Activated CD4-positive, CD25-positive, alpha-beta regulatory T cell treated with anti-CD3 and anti-CD28 coated beads, Interleukin-2, amount 50 U/mL, for 16 hours (primary cell): ENCODE results near the gene CLTC.
A peak's percentile ranks its signal among the peaks of the same experiment; 100 is the strongest.

Experiments
- DNase-seq: peaks from one replicate; pipeline ENCODE4 v3.0.0-alpha.2; 2020; ENCODE audit warnings: low read depth, low spot score

The CLTC gene

DNA sequence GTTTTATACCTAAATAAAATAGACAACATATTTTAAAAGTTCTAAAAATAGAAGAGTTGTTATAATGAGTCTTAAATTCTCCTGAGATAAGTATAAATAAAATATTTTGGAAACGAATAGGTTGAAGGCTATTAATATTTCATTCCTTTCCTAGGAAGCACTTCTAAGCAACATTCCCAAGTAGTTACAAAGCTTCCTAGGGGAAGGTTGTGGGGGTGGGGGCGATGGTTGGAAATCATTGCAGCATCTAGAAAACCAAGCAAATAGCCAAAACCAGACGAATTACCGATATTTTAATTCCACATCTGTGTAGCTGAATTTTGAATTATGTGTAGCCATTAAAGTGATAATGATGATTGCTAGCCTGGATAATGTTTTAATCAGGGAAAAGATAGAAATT is 60.6 kb downstream of the CLTC start:
- no peak for DNase-seq

DNA sequence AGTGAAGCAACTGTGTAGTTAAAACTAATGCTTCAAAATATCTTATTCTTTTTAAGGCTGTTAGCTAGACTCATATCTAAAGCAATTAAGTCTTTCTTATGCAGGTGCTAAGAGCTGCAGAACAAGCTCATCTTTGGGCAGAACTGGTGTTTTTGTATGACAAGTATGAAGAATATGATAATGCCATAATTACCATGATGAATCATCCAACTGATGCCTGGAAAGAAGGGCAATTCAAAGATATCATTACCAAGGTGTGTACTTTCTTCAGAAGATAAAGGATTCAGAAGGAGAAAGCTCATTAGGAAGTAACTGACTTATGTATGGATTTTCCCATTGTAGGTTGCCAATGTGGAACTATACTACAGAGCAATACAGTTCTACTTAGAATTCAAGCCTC is 63.6 kb downstream of the CLTC start:
- no peak for DNase-seq

DNA sequence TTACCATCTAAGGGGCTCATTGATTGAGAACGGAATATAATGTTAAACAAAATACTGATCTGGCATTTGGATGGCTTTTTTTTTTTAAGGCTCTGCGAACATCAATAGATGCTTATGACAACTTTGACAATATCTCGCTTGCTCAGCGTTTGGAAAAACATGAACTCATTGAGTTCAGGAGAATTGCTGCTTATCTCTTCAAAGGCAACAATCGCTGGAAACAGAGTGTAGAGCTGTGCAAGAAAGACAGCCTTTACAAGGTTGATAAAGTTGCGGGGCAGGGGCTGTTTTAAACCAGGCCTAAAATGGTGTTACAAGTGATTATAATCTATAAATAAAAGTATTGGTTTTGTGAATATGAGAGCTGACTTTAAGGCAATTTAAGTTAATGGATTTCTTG is 65.3 kb downstream of the CLTC start:
- no peak for DNase-seq

DNA sequence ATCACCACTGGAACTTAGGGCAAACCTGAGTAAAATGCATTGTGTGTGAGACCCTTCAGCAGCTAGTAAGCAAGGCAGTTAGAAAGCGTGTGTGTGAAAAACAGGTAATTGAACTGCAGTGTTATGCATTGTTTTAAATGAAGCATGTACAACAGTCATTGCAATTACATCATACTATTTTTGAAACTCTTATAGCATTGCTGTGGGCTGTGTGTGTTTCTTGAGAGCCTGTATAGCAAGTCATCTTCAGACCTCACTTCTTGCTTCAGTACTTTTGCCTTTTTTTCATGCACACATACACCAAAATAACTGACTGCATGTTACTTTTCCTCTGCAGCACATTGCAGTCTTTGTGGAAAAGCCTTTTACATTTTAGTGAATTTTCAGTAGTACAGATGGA is 68.3 kb downstream of the CLTC start:
- DNase-seq: no peak

DNA sequence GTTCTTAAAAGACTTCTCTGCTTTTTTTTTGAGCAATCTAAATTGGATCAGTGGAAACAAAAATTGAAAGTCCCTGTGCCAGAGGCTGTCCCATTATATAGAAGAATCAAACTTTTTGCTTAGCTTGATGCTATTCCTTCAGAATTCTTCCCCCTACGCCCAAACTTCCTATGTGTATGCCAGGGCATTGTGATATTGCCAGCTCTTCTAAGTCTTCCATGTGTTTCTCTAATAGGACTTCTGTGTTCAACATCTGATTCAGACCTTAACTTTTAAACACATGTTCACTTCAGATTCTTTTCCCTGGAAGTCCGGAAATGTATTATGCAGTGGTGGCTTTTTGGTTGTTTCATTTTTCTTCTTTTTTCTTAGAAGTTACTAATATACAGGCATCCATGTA is 68.8 kb downstream of the CLTC start:
- DNase-seq: no peak

DNA sequence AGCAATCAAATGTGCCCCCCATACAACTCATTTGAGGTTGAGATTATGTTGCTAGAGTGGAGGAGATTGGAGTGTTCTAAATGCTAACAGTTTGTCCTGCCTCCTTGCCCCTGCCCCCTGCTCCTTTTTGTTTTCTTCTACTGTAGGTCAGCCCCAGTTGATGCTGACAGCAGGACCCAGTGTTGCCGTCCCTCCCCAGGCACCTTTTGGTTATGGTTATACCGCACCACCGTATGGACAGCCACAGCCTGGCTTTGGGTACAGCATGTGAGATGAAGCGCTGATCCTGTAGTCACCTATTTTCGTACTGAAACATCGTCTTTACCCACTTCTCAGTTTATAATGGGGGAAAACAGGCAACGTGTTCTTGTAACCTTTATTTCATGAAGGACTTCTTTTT is 73.9 kb downstream of the CLTC start:
- no peak for DNase-seq

DNA sequence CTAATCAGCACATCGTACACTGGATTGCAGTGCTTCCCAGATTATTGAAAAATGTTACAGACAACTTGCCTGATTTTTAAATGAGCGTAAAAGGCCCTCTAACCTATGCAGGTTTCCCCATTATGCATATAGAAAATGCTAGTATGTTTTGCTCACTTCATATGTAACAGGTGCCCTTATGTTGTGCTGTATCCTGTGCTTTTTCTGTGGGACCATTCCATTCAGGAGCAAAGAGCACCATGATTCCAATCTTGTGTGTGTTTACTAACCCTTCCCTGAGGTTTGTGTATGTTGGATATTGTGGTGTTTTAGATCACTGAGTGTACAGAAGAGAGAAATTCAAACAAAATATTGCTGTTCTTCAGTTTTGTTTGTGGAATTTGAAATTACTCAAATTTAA is 74.6 kb downstream of the CLTC start:
- no peak for DNase-seq

DNA sequence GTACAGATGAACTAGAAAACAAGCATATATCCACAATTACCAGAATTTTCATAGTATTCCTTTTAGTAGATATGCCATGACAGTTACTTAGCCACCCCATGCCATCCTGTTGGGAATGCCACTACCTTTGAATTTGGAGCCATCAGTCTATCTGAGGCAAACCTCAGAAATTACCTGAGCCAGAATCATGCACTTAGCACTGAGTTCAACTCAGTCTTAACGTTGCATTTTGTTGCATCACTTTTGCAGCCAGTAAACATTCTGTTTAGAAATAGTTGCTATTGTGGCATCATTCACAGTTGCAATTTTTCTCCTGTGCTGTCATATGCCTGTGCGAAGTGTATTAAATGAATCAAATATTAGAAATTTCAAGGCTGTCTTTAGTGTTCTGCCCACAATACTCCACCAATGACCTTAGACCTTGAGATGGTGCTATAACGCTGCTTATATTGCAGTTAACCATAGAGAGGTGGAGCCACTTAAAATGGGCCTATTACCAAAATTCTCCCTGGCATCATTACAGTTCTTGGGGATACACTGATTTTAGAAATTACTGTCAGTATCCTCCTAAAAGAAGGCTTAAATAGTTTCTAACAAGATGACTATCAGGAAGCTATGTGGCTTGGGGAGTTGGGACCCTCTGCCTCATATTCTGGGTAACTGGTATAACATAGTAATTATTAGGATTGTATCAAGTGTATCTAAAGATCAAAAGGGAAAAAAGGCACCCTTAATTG is 76.4 kb downstream of the CLTC start:
- DNase-seq: no peak

DNA sequence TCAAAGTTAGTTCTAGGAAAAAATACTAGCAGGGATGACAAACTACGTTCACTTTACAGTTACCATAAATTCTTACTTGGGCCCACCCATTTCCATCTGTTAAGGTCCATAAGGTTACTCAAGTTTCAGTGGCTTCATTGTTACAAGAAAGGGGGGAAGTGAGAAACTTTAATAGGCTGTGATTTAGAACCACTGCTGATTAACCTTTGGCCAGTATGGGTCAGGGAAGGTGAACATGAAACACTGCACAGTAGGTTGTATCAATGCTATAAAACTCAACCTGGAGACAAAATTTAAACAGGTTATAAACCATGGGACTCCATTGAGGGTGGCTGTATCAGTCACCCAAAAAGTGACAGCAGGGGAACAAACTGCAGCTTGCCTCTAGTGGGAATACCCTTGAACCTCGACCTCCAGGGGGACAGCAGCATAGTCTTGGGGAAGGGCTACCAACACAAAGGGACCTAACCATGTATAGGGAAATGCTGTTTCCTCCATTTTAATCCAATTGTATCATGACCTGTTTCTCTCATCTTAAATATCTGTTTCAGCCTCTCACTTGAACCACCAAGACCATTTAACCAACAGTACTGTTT is 77.1 kb downstream of the CLTC start:
- no peak for DNase-seq

DNA sequence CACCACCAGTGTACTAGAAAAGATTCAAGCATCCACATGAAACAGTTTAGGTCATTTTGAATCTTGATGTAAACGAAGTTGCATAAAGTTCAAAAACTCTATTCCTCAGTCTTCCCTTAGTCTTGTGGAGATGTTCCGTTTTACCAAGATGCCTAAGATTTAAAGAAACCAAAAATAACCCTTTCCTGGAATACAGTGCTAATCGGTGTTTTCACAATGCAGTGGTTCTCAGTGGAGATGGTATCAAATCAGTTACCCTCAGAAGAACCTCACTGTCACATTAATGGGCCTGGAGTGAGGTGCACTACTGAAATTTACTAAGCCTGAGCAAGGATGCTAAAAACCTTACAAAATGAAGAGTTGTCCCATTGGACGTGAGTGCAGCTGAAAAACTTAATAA is 78.4 kb downstream of the CLTC start:
- DNase-seq: no peak

DNA sequence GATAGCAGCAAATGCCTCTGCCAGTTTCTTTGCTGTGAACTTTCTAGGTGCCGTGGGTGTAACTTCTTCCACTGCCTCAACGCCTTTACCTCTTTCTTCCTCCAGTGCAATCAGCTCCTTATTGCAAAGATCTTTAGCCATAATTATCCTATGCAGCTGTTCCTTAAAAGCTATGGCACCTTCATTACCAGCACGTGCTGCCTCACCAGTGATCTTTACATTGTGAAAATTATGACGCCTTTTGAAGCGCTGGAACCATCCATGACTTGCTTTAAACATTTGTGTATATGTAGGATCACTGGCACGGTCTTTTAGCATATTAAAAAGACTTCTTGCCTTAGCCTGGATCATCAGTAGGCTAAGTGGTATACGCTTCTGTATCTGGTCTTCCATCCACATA is 79.5 kb downstream of the CLTC start:
- no peak for DNase-seq

DNA sequence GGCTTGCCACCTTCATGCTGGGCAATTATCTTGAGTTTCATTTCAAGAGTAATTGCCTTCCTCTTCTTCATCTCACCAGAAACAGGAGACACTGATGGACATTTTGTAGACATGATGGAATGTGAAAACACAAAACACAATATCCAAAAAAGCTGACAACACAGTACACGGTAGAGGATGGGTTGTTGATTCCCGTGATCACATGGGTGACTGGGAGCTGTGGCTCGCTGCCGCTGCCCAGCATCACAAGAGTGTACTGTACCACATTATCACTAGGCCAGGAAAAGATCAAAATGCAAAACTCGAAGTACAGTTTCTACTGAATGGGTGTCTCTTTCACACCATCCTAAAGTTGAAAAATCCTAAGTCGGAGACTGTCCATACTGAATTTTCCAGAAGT is 80.1 kb downstream of the CLTC start:
- no peak for DNase-seq

DNA sequence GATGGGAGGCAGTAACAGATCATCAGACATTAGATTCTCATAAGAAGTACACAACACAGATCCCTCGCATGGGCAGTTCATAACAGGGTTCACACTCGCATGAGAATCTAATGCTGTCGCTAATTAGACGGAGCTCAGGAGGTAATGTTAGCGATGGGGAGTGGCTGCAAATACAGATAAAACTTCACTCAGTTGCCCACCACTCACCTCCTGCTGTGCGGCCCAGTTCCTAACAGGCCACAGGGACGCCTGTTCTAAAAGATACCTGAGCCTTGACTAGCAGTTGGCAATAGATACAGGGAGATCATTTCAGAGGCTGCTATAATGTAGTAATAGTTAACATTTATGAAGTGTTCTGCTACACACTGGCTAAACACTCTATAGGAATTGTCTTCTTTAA is 82.6 kb downstream of the CLTC start:
- DNase-seq: no peak

DNA sequence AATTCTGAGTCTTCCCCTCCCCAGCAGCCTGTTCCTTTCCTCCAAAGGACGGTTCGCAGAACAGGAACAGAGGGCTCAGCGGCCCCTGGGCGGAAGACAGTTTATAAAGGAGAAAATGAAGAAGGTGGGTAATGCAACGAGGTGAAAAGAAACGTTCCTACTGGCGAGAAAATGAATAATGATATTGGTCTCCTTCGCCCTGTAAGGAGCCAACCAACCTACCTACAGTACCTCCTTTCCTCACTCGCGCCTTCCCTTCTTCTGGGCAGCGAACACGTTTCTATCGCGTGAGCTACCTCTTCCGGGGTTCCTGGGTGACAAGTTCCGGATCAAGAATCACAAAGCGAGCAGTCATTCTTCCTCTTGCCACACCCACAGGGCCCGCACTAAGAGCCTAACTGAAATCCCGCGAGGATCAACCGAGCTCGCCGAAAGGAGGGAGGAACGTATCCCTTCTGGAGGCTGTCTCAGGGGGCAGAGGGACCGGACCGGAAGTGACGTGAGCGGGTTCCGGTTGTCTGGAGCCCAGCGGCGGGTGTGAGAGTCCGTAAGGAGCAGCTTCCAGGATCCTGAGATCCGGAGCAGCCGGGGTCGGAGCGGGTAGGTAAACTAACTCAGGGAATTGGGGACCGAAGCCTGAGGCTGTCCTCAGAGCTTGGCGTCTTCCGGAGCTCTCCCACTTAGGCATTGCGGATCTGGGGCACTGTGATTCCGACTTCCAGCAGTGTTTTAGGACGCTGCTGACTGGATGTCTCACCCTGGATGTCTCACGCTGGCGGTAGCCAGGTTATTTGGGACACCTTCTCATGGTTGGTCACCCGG is 87.7 kb downstream of the CLTC start, which contains the start of the genes PTRH2 and VMP1:
Gene PTRH2 (minus strand): TSS at position 282 of the 822 bp plus-strand sequence. CDS start 9,452 bp downstream, outside the sequence.
Gene VMP1 (plus strand): TSS at position 506 of the 822 bp plus-strand sequence. CDS start 23,793 bp downstream, outside the sequence.
- peak; percentile 84 for DNase-seq

DNA sequence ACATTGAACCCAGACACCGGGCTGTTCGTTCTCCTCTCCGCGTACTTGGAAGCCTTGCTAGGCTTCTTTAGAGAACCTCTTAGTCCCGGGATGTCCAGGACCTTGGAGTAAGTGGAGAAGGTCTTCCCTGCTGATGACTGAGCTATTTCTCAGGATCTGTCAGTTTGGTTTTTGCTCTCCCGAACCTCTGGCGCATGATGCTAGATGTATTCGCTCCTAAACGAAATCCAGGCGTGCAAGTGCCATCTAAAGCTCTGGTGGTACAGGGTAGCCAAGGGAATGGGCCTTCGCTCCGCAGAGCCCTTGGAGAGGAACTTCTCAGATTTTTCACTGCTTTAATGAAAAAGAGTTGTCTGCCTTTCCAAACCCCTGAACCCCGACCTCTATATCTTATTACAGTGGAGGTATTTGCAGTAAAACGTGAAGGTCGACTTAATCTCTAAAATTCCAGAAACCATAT is 88.3 kb downstream of the CLTC start:
- no peak for DNase-seq

DNA sequence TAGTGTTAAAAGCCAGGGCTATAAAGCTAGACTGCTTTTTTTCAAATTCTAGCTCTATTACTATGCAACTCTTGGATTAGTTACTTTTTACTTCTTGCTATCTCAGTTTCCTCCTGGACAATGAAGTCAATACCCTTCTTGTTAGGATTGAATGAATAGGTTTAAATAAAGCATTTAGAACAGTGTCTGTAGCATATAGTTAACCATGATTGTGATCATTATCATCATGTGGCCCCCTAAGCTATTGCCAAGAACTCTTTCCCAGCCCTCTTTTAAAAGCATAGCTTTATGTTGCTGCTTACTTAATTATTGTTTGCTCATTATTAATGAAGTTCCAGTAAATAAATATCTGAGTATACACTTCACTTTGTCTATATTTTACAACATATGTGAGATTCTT is 92.2 kb downstream of the CLTC start:
- no peak for DNase-seq

DNA sequence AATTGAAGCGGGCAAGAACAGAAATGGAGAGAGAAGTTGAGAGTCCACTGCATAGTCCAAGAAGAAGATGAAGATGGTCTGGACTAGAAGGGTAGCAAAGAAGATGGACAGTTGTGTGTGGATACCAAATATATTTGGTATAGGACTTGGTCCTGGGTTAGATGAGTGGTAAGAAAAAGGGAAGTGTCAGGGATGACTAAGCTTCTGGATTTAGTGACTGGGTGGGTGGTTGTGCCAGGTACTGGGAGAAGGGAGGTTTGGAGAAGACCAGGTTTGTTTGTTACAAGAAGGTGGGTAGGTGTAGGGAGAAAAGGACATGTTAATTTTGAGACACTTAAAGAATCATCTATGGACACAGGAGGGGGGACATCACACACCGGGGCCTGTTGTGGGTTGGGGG is 93.2 kb downstream of the CLTC start:
- DNase-seq: no peak

DNA sequence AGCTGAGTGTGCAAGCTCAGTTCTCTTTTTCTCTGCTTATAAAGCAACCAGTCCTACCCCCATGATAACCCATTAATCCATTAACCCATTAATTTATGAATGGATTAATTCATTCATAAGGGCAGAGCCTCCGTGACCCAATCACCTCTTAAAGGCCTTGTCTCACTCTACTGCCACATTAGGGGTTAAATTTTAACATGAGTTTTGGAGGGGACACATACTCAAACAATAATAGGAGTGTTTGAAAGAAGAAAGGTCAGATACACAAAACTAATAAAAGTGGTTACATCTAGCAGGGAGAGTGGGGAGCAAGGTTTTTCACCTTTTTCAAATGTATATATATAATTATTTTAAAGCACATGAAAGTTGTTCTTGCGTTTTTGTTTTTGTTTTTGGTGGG is 94.6 kb downstream of the CLTC start:
- DNase-seq: no peak

DNA sequence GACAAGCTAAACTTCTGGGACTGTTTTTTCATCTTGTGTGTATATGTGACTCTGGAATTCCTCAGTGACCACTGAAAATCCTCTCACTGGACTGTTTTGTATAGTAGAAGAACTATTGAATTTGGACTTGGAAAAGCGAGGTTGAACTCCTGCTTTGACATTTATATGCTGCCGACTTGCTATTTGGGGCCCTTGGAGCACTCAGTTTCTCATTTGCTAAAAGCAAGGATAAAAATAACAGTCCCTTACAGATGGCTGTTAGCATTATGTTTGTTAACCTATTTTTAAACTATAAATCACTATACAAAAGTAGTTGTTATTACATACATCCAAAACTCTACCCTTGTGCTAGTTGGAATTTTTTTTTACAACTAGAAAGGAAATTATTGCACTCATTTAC is 96.7 kb downstream of the CLTC start:
- no peak for DNase-seq

DNA sequence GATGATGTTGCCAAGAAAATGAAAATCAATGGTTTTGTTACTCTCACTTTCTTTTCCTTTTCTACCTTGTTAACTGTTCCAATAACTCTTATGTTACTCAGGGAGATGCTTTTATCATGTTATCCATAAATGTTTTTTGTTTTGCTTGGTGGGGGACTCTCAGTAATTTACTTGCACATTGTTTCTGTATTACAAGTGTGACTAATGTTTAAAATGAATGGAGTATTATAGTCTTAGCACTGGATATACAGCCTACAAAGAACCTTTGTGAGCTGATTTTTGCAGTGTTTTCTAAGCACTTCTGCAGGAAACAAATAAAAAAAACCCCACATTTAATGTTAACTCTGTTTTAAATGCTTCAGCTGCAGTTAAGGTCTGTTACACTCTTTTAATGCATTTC is 99.8 kb downstream of the CLTC start:
- no peak for DNase-seq

DNA sequence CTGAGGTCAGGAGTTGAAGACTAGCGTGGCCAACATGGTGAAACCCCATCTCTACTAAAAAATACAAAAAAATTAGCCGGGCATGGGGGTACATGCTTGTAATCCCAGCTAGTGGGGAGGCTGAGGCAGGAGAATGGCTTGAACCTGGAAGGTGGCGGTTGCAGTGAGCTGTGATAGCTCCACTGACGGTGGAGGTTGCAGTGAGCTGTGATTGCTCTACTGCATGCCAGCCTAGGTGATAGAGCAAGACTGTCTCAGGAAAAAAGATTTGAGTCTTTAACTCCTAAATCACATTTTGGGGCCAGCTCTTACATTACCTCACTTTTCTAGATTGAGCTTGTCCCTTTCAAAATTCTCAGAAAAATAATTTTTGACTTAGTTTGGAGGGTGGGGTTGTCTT is 102.9 kb downstream of the CLTC start:
- DNase-seq: no peak

DNA sequence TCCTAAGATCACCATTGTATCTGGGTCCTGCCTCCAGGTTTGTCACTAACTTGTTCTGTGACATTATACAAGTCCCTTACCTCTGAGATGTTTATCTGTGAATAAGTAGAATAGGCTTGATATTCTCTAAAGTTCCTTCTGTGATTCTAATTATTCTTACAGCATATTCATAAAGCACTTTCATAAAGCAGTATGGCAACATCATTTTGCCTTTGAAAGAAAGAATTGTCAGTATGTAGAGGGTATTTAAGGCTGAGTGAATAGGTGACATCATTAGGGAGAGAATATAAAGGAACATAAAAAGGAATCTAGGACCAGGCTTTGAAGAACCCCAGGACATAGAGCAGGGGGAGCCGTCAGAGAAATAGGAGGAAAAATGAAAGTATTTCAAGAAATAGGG is 103.3 kb downstream of the CLTC start:
- DNase-seq: no peak

DNA sequence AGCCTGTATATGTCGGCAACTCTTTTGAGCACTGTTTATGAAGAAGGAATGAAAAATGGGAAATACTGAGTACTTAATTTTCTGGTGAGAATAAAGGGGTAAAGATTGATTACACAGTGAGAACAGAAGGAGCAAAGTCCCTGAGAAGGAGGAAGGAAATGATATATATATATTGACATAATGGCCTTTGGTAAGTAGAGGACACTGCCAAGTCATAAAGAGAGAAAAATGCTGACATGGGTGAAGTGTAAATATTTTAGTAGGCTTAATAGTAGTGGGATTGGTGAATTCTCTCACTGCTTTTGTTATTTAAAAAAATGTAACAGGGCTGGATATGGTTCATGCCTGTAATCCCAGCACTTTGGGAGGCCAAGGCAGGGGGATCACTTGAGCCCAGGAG is 103.9 kb downstream of the CLTC start:
- DNase-seq: no peak
